ENCODE data around the gene CELA3B. TPM values are rescaled to one million over a fixed set of nuclear protein-coding genes. Genes with fewer than 3 reads are reported as not detected.
"Not testable (repeated sequence)": the region's sequence is repeated elsewhere in the genome, so short reads cannot be mapped to it uniquely, and the experiment has no call there.

The CELA3B gene
- total RNA-seq, 2 experiments from 2014 or later: not detected

GRCh38 chr1:21966247-21967000 lies 10.4 kb upstream of the CELA3B start:
- ChIA-PET POLR2A (no interaction called here), CTCF (interaction anchor here (1.0 kb wide), 1 partner anchor 59 kb away, joined by 3 read pairs; no protein-coding TSS in a partner anchor)
- no peak for DNase-seq
- Mint-ChIP-seq H3K4me3 (no peak overlapping the region), H3K27ac (no peak overlapping the region), H3K36me3 (ENCODE audit: low read depth) (no peaks in the 10 kb centered on the region), H3K27me3 (no peaks in the 10 kb centered on the region), H3K4me1 (peaks cover 6% of the 10 kb centered on the region), H3K9me3 (ENCODE audit: low read depth) (no peaks in the 10 kb centered on the region)
- intact Hi-C loops (cut with DNase I, micrococcal nuclease): loop anchor here in 1 of 2 experiments (10.0 kb wide), 3 partner anchors 262 to 462 kb away; partner anchors contain the start of genes ALPL and RAP1GAP
- no peak for ATAC-seq

GRCh38 chr1:21967216-21967615 lies 9.6 kb upstream of the CELA3B start:
- H3K36me3 Mint-ChIP-seq (ENCODE audit: low read depth); H3K27ac Mint-ChIP-seq; H3K4me1 Mint-ChIP-seq; DNase-seq; POLR2A ChIA-PET; H3K9me3 Mint-ChIP-seq (ENCODE audit: low read depth); H3K4me3 Mint-ChIP-seq; H3K27me3 Mint-ChIP-seq; ATAC-seq: not testable (repeated sequence)
- CTCF ChIA-PET: interaction anchor here (1.0 kb wide), 1 partner anchor 58 kb away, joined by 3 read pairs; no protein-coding TSS in a partner anchor
- intact Hi-C loops (cut with DNase I, micrococcal nuclease): loop anchor here in 1 of 2 experiments (10.0 kb wide), 3 partner anchors 262 to 462 kb away; partner anchors contain the start of genes ALPL and RAP1GAP

DNA sequence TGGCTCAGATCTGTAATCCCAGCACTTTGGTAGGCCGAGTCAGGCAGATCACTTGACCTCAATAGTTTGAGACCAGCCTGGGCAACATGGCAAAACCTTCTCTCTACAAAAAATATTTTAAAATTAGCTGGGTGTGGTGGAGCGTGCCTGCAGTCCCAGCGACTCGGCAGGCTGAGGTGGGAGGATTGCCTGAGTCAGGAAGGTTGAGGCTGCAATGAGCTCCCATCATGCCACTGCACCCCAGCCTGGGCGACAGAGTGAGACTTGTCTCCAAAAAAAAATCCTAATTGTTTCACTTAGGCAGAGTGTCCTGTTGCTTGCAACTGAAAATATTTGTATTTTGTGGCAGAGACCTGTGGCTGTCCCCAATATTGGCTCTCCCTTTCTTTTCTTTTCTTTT lies 7.8 kb upstream of the CELA3B start:
- intact Hi-C loops (cut with DNase I, micrococcal nuclease): loop anchor here in 1 of 2 experiments (10.0 kb wide), 3 partner anchors 264 to 464 kb away; partner anchors contain the start of genes ALPL and RAP1GAP
- CTCF ChIA-PET: interaction anchor here (0.7 kb wide), 1 partner anchor 1590 kb away, joined by 3 read pairs; no protein-coding TSS in a partner anchor
- H3K27me3 Mint-ChIP-seq; H3K27ac Mint-ChIP-seq; H3K4me1 Mint-ChIP-seq; H3K36me3 Mint-ChIP-seq (ENCODE audit: low read depth); H3K9me3 Mint-ChIP-seq (ENCODE audit: low read depth); ATAC-seq; DNase-seq; POLR2A ChIA-PET; H3K4me3 Mint-ChIP-seq: not testable (repeated sequence)

DNA sequence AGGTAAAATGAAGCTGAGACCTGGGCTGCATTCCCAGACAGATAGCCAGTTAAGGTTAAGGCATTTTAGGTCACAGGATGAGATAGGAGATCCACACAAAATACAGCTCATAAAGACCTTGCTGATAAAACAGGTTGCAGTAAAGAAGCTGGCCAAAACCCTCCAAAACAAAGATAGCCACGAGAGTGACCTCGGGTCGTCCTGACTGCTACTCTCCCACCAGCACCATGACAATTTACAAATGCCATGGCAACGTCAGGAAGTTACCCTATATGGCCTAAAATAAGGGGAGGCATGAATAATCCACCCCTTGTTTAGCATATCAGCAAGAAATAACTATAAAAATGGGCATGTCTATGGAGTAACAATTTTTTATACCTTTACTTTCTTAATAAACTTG lies 6.3 kb upstream of the CELA3B start:
- H3K9me3 Mint-ChIP-seq (ENCODE audit: low read depth); POLR2A ChIA-PET; H3K36me3 Mint-ChIP-seq (ENCODE audit: low read depth); DNase-seq; H3K4me1 Mint-ChIP-seq; ATAC-seq; CTCF ChIA-PET; H3K27me3 Mint-ChIP-seq; H3K27ac Mint-ChIP-seq; H3K4me3 Mint-ChIP-seq; intact Hi-C loops (cut with DNase I, micrococcal nuclease): not testable (repeated sequence)

DNA sequence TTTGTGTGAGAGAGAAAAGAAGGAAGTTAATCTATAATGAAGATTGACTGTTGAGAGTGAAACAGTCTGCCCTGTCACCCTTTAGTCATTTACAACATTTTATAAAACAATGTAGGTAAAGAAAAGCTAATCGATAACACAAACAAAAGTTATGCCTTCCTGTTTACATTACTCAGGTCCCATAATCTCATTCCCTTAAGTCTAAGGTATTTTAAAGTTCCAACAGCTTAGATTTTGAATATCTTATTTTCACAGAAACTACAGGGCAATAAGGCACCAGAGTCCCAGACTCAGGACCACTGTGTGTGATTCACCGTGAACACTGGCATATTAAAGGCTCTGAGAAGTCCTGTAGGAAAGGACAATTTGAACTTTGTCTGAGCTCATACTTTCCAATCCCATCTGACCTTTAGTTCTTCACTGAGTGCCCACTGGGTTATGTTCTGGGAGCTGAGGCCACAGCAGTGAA lies 3.8 kb upstream of the CELA3B start:
- CTCF ChIA-PET: interaction anchor here (0.6 kb wide), 1 partner anchor 89 kb away, joined by 4 read pairs; no protein-coding TSS in a partner anchor
- not testable (repeated sequence) for ATAC-seq; H3K9me3 Mint-ChIP-seq (ENCODE audit: low read depth)

GRCh38 chr1:21973948-21974347 lies 2.9 kb upstream of the CELA3B start:
- not testable (repeated sequence) for ATAC-seq, DNase-seq

More for the DNA sequence above, 3.8 kb upstream of the CELA3B start:
- DNase-seq; intact Hi-C loops (cut with DNase I, micrococcal nuclease); H3K27me3 Mint-ChIP-seq; H3K4me1 Mint-ChIP-seq; H3K4me3 Mint-ChIP-seq; H3K27ac Mint-ChIP-seq; H3K36me3 Mint-ChIP-seq (ENCODE audit: low read depth): not testable (repeated sequence)
- POLR2A ChIA-PET: interaction anchor here (0.6 kb wide), 1 partner anchor 53 kb away, joined by 3 read pairs; no protein-coding TSS in a partner anchor

GRCh38 chr1:21974699-21975098 lies 2.1 kb upstream of the CELA3B start:
- ATAC-seq; H3K27ac Mint-ChIP-seq; intact Hi-C loops (cut with DNase I, micrococcal nuclease); DNase-seq; H3K4me3 Mint-ChIP-seq; H3K9me3 Mint-ChIP-seq (ENCODE audit: low read depth); CTCF ChIA-PET; H3K27me3 Mint-ChIP-seq; H3K36me3 Mint-ChIP-seq (ENCODE audit: low read depth); POLR2A ChIA-PET; H3K4me1 Mint-ChIP-seq: not testable (repeated sequence)

More at GRCh38 chr1:21973948-21974347, 2.9 kb upstream of the CELA3B start:
- H3K4me1 Mint-ChIP-seq; H3K4me3 Mint-ChIP-seq; H3K36me3 Mint-ChIP-seq (ENCODE audit: low read depth); H3K27ac Mint-ChIP-seq; H3K9me3 Mint-ChIP-seq (ENCODE audit: low read depth); H3K27me3 Mint-ChIP-seq; POLR2A ChIA-PET; intact Hi-C loops (cut with DNase I, micrococcal nuclease): not testable (repeated sequence)
- CTCF ChIA-PET: interaction anchor here (0.6 kb wide), 1 partner anchor 90 kb away, joined by 4 read pairs; no protein-coding TSS in a partner anchor

DNA sequence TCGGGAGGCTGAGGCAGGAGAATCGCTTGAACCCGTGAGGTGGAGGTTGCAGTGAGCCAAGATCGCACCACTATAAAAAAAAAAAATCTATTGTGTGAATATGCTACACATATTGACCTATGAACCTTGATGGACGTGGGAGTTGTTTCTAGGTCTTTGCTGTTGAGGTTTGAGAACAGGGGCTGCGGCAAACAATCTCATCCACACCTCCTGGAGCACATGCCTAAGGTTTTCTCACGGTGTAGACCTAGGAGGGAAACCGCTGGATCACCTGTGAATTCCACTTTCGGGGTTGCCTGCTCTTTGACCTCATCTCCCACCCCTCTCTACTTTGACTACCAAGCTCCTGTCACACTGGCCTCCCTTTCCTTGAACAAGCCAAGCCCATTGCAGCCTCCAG lies 1.5 kb upstream of the CELA3B start:
- DNase-seq; POLR2A ChIA-PET; H3K4me3 Mint-ChIP-seq; H3K27ac Mint-ChIP-seq; H3K27me3 Mint-ChIP-seq; ATAC-seq; intact Hi-C loops (cut with DNase I, micrococcal nuclease); H3K4me1 Mint-ChIP-seq; H3K36me3 Mint-ChIP-seq (ENCODE audit: low read depth); CTCF ChIA-PET; H3K9me3 Mint-ChIP-seq (ENCODE audit: low read depth): not testable (repeated sequence)

DNA sequence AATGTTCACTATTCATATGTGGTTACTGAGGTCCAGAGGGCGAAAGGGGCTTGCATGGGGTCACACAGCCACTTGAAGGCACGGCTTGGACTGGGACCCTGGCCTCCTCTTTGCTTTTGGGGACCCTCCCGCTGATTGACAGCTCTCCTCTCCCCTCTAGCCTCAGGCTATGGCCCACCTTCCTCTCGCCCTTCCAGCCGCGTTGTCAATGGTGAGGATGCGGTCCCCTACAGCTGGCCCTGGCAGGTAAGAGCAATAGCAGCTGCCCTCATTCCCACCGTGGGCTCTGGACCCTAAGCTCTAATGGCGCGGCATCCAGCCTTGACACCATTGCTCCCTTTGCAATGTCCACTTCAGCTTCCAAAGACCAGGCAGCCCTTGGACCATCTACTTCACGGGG lies 1.4 kb downstream of the CELA3B start:
- CTCF ChIA-PET: interaction anchor here (0.6 kb wide), 1 partner anchor 747 kb away, joined by 3 read pairs; no protein-coding TSS in a partner anchor
- DNase-seq; H3K4me3 Mint-ChIP-seq; POLR2A ChIA-PET; H3K4me1 Mint-ChIP-seq; H3K9me3 Mint-ChIP-seq (ENCODE audit: low read depth); intact Hi-C loops (cut with DNase I, micrococcal nuclease); H3K27me3 Mint-ChIP-seq; ATAC-seq; H3K36me3 Mint-ChIP-seq (ENCODE audit: low read depth); H3K27ac Mint-ChIP-seq: not testable (repeated sequence)

- H3K27ac Mint-ChIP-seq; H3K27me3 Mint-ChIP-seq; H3K36me3 Mint-ChIP-seq (ENCODE audit: low read depth); POLR2A ChIA-PET; H3K9me3 Mint-ChIP-seq (ENCODE audit: low read depth); H3K4me3 Mint-ChIP-seq; H3K4me1 Mint-ChIP-seq: not testable (repeated sequence)
- CTCF ChIA-PET: interaction anchor here (0.6 kb wide), 1 partner anchor 299 kb away, joined by 3 read pairs; no protein-coding TSS in a partner anchor
- intact Hi-C loops (cut with DNase I, micrococcal nuclease): loop anchor here in 1 of 2 experiments (5.0 kb wide), 1 partner anchor 42 kb away; no protein-coding TSS in a partner anchor
- ATAC-seq (peak; percentile 88), DNase-seq (peak; percentile 76)
These were observed 3.8 kb downstream of the CELA3B start for GRCh38 chr1:21980515-21981220.

DNA sequence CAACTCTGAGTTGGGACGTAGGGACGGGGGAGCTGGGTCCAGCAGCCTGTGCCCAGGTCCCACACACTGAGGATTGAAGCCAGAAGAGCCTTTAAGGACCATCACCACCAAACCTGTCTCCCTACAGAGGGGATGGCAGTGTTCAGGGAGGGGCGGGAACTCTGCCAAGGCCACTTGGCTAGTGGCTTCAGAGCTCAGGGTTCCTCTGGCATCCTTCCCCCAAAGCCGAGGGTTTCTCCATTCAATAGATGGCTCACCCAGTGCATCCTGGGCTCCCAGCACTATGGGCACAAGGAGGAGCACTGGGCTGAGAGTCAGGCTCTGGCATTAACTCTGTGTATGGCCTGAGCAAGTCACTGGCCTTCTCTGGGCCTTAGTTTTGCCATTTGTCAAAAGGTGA lies 4.4 kb downstream of the CELA3B start:
- H3K27ac Mint-ChIP-seq; ATAC-seq; H3K9me3 Mint-ChIP-seq (ENCODE audit: low read depth); CTCF ChIA-PET; POLR2A ChIA-PET; H3K4me3 Mint-ChIP-seq; H3K27me3 Mint-ChIP-seq; H3K36me3 Mint-ChIP-seq (ENCODE audit: low read depth); H3K4me1 Mint-ChIP-seq; DNase-seq: not testable (repeated sequence)
- intact Hi-C loops (cut with DNase I, micrococcal nuclease): loop anchor here in 1 of 2 experiments (5.0 kb wide), 1 partner anchor 41 kb away; no protein-coding TSS in a partner anchor

All from activated CD4-positive, alpha-beta T cell treated with anti-CD3 and anti-CD28 coated beads for 36 hours (primary cell).